GM12878 (cell line): ENCODE results near the gene PPP1R13B.

ENCODE experiments used
- ASH2L ChIP-seq: fragments of 300-600, 200-600 bp; sonication (generic); IDR thresholded peaks from 2 replicates; pipeline ENCODE4 v1.6.1; 2017; ENCODE audit warnings: low read depth, mild to moderate bottlenecking, borderline replicate concordance
- BHLHE40 ChIP-seq, 2 experiments: fragments of 450-650 bp in 1 of 2; IDR thresholded peaks; 2 replicates each; pipeline ENCODE4 v1.6.1; 2011 to 2017; ENCODE audit warnings: low read depth in 2 of 2, borderline replicate concordance in 1 of 2, improper control_type of control experiment in 1 of 2, low read length in 1 of 2, mild to moderate bottlenecking in 1 of 2
- CTCF ChIP-seq, 3 experiments: IDR thresholded peaks in 2 of 3; conservative IDR thresholded peaks in 1 of 3; 2 replicates each; pipeline ENCODE4 v1.5.1; 2011; ENCODE audit warnings: low read depth in 3 of 3, low read length in 3 of 3, mild to moderate bottlenecking in 3 of 3, control low read depth in 2 of 3, moderate library complexity in 2 of 3, inconsistent platforms in 1 of 3, mixed read lengths in 1 of 3; ENCODE audit not compliant: control insufficient read depth in 2 of 3, insufficient read depth in 1 of 3; ENCODE audit errors: extremely low read depth in 1 of 3
- JUND ChIP-seq: IDR thresholded peaks from 2 replicates; pipeline ENCODE4 v1.6.1; 2012; ENCODE audit warnings: low read depth, mild to moderate bottlenecking, low read length, improper control_type of control experiment, moderate library complexity
- RAD21 ChIP-seq: IDR thresholded peaks from 2 replicates; pipeline ENCODE4 v1.6.1; 2011; ENCODE audit warnings: mild to moderate bottlenecking, low read depth, low read length, moderate library complexity; ENCODE audit not compliant: insufficient read depth

DNA sequence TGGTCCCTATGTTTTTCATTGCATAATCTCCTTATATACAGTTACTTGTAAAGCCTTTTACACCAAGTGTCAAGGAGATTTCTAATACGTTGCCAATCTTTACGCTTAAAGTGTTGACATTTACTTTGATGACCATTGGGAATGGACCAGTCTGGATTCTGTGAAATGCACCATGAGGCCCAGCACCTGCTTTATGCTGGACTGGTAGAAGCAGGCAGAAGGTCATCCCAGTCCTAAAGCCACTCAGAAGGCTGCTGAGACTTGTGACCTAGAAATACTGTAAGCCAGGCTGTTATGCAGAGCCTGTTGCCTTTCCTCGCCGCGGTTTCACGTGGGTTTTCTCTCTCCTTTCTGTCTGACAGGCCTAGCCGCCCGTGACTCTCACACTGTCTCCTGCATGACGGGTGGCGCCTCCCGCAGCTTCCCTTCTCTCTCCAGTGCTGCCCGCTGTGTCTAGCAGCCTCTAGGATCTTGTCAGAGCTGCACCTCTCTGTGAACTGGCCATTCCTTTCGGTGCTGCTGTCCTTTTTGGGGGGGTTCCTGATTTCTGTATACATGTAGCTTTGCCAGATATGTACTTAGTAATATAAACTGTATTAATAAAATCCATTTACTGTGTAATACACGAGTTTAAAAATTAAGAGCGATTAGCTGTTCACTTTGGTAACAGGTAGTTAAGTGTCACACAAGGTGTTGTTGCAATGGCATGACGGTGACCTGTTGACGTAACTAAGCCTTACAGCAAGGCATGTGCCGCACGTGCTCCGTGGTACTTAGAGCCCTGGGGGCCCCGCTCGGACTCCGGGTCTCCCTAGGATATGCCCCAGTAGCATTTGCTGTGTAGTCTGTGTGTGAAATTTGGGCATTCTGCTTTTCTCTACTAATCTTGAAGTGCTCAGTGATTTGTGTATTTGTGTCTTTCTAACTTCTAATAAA is 161.8 kb downstream of the PPP1R13B start:
- TF ChIP-seq BHLHE40 (IDR thresholded peaks at IDR 0.05; ENCODE audit: borderline replicate concordance in 1 of 2, low read depth in 2 of 2, low read length in 1 of 2) (no peak), CTCF (IDR thresholded peaks at IDR 0.05 in 2 of 3, conservative IDR thresholded peaks at IDR 0.05 in 1 of 3; ENCODE audit: control insufficient read depth in 2 of 3, extremely low read depth in 1 of 3, insufficient read depth in 1 of 3, low read depth in 3 of 3, low read length in 3 of 3) (no peak), ASH2L (no peak), JUND (no peak), RAD21 (no peak)
